ENCODE measurements around the gene PRPF6.

Gene PRPF6

DNA sequence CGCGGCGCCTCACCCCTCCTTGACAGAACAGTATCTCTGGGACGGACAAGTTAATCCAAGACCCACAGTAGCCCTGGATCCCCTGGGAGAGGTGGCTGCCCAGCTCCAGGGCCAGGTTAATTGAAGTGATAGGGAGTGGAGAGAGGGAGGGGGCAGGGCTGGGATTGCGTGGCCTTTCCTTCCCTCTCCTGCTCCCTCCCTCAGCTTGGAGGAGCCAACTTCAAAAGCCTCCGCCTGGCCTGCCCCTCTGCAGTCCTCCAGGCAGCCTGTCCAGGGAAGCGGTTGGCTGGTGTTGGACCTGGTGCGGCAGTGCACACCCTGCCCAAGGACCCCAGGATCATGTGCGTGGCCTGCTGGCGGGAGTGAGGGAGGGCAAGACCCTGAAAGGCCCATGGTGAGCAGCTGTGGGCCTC is 55.0 kb downstream of the PRPF6 start, which contains the start of gene C20orf204:
C20orf204 (plus strand) TSS at position 250 of the 413 bp plus-strand sequence; CDS start at position 392, 142 bp downstream.
- no peak for DNase-seq (ENCODE audit: low spot score)

DNA sequence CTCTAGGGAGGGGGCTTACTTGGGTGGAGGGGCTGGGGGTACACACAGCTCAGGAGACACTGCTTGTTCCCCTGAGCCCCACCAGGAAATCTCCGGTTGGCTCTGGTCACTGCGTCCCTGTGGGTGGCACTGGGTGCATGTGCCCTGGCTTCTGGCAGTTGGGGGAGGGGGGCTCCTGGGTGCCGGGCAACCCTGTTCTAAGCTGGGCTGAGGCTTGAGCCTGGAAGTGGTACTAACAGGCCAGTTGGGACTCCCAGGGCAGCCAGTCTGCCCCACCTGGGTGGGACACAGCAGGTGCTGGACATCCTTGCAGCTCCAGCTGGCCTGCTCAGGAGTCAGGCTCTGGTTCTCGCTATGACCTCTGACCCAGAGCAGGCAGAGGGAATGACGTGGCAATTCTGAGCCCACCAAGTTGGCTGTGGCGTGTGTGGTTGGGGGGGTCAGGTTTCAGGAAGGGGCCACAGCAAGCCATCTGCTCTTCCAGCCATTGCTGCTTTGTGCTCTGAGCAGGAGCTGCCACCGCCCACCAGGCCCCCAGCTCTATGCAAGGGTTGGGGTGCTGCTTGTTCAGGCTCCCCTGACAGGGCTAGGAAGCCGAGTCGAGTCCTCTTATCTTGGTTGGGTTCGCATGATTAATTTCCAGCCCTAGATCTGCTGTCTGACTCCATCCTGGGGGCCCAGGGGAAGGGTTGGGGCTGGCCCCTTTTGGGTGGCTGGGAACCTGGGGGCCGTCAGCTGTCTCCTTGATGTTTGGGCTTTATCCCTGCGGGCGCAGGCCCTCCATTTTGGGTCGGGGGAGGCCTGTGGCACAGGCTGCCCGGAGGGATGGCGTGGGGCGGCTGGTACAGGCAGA is 55.6 kb downstream of the PRPF6 start:
- DNase-seq (ENCODE audit: low spot score): no peak

DNA sequence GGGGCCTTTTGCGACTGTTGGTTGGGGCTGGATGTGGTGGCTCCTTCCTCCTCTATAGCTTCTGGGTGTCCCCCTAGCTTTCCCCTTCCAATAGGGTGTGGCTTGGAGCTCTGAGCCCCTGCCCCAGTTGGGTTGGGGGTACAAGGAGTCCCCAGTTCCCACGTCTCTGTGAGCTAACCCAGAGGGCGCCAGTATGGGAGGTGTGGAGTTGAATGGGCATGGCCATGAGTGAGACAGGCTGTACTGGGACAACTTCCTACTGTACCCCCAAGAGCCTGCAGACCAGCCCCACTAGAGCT is 56.2 kb downstream of the PRPF6 start:
- DNase-seq (ENCODE audit: low spot score): no peak

DNA sequence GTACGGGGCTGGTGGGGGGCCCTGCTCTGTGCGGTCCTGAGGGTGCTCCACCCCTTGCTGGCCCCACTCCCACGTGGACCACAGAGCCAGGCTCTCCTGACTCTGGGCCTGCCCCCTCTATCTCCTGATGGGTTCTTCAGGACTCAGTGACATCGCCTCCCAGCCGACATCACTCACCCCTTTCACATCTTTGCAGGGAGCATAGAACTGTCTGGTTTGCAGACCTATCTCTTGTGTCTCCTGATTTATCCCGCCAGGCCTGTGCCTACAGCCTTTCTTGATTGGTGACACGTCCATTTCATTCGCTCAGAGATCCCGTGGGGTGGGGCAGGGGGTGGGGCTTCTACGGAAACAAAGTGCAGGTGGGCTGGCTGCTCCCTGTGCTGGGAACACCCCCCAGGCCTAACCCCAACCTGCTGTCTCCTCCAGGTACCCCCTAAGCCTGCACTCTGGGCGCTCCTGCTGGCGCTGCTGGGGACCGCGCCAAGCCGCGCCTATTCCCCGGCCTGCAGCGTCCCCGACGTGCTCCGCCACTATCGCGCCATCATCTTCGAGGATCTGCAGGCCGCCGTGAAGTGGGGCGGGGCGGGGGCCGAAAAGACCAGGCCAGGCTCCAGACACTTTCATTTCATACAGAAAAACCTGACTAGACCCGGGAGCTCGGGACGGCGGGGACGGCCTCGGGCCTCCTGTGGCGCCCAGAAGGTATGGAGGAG is 56.7 kb downstream of the PRPF6 start:
- peak; percentile 23 for DNase-seq (ENCODE audit: low spot score)

DNA sequence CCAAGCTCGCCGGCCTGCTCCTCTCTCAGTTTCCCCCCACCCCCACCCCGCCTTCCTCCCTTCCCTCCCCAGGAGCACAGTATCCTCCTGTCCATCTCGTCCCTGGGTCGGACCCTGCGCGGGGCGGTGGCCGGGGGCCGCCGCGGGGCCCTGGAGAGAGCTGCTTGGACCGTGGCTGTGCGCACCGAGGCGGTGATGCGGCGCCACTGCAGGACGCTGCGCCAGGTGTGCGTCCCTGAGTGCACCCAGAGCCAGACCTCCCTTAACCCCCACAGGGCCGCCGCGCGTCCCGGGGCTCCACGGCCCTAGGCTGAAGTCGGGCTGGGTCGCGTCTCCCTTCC is 57.3 kb downstream of the PRPF6 start:
- DNase-seq (ENCODE audit: low spot score): no peak

DNA sequence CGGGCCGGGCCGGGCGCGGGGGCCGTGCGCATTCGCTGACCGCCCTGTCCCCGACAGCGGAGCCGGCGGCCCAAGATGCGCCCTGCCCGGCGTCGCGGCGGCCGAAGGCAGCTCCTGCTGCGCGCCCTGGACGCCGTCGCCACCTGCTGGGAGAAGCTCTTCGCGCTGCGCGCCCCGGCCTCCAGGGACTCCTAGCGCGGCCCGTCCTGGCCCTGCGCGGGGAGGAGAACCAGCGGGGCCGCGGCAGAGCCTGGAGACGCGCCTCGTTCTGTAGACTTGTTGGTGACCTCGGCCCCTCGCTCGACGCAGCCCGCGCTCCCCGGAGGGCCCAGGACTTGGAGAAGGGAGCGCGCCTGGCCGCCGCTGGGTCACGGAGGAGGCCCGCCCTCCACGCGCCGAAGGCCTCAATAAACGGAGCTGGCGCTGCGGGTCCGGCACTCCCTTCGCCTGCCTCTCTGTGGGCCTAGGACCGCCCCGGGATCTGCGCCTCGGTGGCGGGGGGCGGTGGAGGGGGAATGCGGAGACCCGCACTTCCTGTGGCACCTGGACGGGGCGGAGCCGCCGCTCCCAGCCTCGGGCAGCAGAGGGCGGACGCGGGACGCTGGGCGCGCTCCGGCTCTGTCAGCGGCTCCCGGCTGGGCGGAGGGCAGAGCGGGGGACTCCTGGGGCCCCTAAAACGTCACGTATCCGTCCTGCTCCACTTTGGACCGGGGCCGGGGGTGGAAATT is 57.8 kb downstream of the PRPF6 start:
- DNase-seq (ENCODE audit: low spot score): peak; percentile 38

DNA sequence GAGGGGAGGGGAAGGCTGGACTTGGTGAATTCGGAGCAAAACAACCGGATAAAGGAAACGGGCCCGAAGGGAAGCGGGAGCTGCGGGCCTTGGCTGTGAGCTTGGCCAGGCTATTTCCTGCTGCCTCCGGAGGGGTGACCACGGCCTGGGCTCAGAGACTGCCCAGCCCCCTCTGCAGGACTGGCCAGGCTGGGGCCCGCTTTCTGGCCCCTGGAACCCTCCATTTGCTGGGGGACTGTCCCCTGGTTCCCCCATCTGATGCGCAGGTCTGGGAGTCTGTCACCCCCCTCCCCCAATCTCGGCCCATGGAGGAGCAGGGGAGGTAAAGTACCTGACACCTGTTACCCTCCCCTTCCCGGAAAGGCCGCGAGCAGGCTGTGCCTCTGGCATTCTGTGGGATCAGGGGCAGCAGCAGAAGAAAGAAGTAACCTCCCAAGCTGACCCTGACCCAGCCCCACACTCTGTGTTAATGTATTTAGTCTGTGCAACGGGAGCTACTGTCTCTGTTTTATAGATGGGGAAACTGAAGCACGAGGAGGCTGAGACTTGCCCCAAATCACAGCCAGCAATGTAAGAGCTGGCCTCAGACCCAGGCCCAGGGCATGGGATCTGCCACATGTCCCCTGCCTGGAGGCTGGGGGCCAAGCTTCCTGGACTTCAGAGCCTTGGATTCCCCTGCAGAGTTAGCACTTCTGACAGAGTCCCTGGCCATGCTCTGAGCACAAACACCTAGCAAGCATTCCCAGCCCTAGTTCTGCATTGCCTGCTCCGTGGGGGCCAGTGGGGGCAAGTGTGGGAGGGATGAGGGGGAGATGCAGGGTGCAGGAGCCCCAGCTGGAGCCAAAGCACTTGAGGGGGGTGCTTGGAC is 58.6 kb downstream of the PRPF6 start:
- no peak for DNase-seq (ENCODE audit: low spot score)

DNA sequence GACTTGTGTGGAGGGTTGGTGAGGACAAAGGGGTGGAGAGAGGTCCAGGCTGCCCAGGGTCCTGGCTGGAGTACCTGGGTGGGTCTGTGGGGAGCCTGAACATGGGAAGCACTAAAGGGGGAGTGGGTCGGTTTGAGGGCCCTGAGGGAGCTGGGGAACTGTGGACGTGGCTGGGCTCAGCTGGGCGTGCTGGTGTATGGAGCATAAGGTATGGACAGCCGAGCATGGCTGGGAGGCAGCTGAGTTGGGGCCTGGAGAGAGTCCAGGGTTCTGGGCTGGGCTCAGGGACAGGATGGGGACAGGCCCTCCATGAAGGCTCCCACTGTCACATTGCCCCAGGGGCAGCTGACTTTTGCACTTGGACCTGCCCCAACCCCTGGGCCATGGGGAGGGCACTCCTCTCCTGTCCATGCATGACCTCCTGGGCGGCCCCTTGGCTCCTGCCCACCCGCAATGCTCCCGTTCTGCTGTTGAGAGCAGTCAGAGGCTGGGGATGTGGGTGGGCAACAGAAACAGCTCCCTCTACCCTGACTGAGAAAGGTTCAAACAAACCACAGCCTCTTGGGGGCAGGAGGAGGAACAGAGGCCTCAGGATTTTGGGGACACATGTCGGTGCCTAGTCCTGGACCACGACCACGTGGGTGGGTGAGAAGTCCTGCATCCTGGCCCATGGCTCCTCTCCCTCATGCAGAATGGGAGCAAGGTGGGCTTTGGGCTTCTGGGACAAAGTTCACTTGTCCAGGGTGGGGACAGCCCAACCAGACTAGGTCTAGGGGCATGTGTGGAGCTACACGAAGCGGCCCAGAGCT is 59.5 kb downstream of the PRPF6 start:
- no peak for DNase-seq (ENCODE audit: low spot score)

DNA sequence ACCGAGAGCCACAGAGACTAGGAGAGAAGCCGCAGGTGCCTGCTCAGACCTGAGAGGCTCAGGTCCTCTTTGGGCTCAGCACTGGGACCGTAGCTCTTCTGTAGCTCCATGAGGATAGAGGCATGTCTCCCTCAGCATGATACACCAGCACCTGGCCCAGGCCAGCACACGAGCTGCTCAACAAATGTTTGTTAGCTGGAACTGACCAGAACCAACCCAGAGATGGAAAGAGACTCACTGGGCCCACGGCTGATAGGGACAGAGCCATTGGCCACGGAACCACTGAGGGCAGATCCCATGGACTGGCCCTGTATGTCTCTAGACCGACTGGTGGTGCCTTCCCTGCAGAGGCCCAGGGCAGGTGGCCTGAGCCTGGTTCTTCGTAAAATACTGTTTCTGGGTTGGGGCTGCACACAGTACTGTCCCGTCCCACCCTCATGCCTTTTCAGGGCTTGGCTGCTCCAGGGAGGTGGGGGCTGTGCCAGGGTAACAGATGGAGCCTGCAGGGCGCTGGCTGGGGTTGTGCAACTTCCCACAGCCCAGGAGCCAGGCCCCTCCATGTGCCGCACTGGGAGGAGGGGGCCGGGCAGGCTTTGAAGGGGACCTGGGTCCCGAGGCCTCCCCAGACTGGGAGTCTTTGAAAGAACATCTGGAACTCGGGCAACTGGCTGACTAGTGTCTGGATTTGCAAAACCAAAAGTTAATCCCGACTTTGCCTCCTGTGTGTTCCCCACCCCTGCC is 60.3 kb downstream of the PRPF6 start:
- DNase-seq (ENCODE audit: low spot score): no peak

DNA sequence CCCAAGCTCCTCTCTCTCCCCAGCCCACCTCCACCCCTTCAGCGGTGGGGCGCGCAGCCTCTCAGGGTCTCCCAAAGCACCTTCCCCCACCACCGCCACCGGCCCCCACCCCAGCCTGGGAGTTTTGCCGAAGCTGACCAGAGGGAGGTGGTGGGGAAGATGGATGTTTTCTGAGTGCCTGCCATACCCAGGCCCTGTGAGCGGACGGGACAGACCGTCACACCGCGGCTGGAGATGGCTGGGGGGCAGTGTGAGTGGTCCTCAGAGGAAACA is 60.8 kb downstream of the PRPF6 start:
- DNase-seq (ENCODE audit: low spot score): no peak

DNA sequence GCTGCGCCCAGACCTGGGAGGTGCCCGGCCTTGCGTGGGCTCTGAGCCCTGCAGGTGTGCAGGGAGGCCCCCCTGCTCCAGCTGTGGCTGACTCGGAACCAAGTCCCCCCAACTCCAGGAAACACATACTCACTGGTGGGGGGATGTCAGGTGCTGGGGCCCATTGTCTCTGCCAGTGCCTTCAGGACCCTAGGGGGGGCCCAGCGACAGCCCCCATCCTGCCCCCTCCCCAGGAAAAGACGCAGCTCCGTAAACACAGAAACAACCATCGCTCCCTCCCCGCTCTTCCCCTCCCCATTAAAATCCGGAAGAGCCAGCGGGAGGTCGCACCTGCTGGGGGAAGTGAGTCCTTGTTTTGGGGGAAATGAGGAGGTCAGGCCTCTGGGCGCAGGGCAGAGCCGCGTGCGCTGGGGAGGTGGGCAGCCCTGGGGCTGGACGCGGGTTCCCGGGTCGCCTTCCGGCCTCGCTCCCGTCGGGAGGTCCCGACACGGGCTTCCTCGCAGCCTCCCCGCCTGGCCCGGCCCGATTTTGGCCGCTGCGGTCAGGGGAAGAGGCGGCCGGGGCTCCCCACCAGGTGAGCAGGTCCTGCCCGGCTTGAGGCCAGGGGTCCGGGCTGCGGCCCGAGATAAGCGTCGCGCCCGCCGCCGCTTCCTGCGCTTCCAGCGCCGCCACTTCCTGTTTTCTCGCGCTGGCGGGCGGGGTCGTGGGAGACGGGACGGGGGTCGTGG is 61.3 kb downstream of the PRPF6 start:
- no peak for DNase-seq (ENCODE audit: low spot score)

DNA sequence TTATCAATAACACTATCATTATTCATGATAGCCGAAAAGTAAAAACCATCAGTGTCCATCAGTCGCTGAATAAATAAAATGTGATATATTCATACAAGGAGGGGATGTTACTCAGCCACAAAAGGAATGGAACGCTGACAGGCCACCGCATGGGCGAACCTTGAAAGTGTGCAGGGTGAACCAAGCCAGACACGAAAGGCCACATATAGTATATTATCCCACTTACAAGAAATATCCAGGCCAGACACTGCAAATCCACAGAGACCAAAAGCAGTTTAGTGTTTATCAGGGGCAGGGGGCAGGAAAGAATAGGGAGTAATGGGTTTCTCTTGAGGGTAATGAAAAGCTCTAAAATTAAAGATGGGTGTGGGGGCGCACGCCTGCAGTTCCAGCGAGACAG is 62.8 kb downstream of the PRPF6 start:
- DNase-seq (ENCODE audit: low spot score): no peak

DNA sequence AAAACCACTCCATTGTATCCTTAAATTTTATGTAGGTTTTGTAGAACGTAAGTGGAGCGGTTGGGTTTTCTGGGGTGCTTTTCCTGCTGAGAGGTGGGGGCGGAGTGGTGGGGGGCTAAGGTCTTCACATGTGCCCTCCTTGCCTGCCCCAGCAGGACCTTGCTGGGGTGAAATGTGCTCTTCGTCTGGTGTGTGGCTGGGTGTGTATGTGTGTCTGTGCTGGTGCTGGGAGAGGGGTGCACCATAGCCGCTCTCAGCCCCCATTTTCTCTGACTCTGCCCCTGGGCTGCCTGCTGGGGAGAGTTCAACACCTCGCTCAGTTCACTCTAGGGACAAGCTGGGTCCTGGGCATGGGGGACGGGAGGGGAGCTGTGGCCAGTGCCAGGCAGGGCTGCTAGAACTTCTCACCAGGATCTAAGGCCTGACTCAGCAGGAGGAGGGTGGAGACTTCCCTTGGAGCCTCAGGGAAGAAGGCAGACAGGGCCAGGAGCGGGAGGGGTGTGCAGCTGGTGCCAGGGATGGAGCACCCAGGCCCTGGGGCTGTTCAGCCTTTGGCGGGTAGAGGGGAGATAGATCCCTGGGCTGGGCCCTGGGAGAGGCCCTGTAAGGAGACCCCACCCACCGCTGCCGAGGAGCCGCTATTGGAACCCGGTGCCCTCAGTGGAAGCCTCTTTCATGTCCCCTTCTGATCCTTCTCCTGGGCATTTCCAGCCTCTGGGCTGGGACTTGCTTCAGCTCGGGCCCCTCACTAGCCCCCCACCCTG is 63.7 kb downstream of the PRPF6 start:
- DNase-seq (ENCODE audit: low spot score): peak; percentile 51

DNA sequence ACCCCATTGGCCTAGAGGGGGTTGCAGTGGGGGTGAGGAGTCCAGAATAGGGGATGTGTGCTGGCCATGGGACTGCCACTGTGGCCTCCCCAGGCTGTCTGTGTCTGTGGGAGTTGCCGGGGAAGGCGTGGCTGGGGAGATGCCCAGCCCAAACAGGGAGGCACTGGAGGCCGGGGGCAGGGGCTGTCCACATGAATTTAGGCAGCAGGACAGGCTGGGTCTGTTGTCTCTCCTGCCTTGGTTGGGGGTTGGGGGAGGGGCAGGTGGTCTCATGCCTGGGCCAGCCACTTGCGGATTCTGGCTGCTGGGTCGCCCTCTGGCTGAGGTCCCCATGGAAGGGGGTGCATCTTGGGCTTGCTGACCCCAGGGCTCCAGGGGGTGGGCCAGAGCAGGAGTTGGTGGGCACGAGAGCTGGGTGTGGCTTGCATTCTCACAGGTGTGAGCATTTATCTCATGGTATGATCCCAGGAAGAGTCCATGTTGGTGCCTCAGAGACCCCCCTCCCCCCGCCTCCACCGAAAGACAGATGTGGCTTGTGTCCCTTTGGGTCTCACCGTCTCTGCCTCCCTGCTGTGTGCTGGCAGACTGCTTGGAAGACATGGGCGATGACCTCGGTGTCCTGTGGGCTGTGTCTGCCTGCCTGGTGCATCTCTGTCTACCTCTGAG is 64.5 kb downstream of the PRPF6 start:
- DNase-seq (ENCODE audit: low spot score): no peak

DNA sequence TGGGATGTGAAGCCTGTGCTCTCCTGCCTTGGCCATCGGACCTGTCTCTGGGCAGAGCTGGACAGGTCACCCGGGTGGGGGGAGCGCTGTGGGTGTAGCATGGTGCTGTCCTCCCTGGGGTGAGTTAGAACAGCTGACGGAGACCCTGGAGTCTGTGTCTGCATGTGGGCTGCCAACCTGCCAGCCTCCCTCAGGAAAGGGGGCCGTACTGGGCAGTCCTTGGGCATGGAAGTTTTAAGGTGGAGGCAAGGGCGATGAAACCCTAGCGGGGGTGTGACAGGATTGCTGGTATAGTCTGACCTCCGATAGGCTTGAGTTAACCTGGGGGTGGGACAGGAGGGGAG is 66.1 kb downstream of the PRPF6 start:
- DNase-seq (ENCODE audit: low spot score): no peak

DNA sequence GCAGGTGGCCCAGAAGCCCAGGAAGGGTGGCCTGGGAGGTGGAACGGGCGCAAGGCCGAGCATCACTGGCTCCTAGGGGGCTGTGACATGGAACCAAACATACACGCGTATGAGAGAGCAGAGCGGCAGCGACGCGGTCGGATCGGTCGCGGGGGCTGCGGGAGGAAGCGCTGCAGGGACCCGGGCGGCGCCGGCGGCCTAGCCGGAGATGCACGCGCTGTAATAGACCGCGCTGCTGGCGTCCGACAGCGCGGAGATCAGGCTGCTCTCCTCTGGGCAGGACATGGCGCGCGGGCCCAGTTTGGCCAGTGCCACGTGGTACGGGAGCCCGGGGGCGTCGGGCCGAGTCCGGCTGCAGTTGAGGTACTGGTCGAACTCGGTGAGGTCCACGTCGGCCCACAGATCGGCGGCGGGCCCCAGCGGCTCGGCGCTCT is 67.1 kb downstream of the PRPF6 start:
- no peak for DNase-seq (ENCODE audit: low spot score)

DNA sequence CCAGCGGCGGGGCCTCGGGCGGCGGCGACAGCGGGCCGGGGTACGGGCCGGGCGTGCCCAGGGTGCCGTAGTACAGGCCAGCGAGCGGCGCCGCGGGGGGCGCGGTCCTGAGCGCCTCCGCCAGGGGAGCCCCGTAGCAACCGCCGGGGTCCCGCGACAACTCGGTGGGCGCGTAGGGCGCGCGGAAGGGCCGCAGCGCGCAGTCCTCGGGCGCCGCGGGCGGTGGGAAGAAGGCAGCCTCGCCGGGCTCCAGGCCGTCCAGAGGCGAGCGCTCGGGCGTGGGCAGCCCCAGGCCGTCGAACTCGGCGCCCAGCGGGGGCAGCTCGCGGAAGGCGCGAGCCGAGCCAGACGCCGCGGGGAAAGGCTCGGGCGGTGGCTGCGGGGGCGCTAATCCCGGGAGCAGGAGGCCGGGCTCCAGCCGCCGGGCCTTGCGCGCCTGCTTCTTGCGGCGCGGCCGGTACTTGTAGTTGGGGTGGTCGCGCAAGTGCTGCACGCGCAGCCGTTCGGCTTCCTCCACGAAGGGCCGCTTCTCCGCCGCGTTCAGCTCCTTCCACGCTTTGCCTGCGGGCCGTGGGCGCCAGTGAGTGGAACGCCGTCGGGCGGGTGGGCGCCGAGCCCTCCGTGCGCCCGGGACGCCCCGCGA is 67.6 kb downstream of the PRPF6 start:
- DNase-seq (ENCODE audit: low spot score): no peak
